GM21515 (cell line): ENCODE measurements around the gene SWAP70.

Source experiments
- ATAC-seq: cut with Tn5 transposase; IDR thresholded peaks from one replicate; pipeline ENCODE4 v1.9.1; 2021; ENCODE audit not compliant: unreplicated experiment

Gene SWAP70

GRCh38 chr11:9773524-9773923 lies 109.6 kb downstream of the SWAP70 start:
- ATAC-seq = no peak

DNA sequence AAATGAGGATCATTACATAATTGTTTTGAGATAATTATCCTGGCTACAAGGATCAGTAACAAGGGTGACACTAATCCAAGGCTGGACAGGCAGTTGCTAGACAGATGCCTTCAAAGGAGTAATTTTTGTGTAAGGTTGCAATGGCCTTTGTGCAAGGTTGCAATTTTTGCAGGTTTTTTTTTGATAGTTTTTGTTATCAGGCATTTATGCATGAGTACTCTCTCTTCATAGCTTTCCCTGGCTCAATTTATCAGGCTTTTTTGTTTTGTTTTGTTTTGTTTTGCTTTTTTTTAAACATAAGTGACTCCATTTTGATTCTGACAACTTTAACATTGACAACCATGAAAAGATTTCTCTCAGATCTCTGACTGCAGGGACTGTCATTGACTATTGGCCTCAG lies 110.2 kb downstream of the SWAP70 start:
- no peak for ATAC-seq

GRCh38 chr11:9774591-9775397 lies 110.9 kb downstream of the SWAP70 start:
- ATAC-seq = no peak

- no peak for ATAC-seq
Observed at GRCh38 chr11:9775398-9775779, 111.5 kb downstream of the SWAP70 start.

DNA sequence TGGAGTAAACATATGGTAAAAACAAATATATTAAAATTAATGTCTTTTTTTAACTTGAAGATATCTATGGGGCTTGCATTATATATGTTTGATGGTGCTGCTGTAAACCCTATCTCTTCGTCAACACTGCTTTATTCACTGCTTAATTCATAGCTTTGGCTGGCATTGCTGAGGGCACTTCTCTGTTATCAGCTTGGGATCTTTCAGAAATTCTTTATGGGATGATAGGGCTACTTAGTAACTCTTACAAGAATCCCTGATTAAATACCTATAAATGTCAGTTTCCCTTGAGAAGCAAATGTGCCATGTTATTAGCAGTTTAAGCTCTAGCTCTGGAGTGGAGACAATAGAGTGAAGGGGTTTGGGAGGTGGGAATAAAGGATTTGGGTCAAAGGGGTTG lies 112.3 kb downstream of the SWAP70 start:
- no peak for ATAC-seq

GRCh38 chr11:9777066-9777465 lies 113.2 kb downstream of the SWAP70 start:
- ATAC-seq = no peak

DNA sequence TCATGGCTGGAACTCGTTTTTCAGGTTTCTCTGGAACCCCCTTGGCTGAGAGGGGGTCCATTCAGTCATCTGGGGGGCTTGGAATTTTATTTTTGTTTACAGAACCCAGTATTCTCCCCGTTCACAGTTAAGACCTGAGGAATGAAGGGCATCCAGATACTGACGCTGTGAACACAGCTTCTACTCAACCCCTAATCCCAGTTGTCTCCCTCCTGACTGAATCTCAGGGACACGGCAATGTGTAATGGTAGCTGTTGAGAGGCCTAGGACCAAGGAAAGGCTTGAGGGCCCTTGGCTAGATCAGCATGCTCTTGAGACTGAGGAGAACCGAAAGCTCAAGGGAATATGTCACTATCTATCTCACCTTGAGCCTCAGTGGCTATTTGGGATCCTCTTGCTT lies 113.6 kb downstream of the SWAP70 start:
- ATAC-seq = no peak

DNA sequence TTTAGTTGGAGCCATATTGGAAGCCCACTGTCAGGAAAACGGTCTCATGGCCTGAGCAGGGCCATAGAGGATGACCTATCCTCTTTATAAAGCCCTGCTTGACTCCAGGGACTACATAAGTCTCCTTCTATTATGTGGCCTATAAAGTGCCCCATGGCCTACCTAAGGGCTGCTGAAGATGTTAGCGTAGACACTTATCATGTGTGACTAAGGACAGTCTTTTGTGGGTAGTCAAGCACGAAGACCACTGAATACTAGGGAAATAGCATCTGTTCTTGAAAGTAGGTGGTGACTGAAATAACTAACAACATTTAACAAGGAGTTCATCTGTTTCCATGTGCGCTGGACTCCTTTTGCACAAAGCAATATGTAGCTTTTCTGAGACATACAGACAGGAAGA lies 117.1 kb downstream of the SWAP70 start:
- no peak for ATAC-seq

GRCh38 chr11:9783986-9784385 lies 120.1 kb downstream of the SWAP70 start:
- ATAC-seq = no peak

- ATAC-seq = no peak
Observed at GRCh38 chr11:9784602-9785315, 120.9 kb downstream of the SWAP70 start.

GRCh38 chr11:9787260-9787659 lies 123.4 kb downstream of the SWAP70 start:
- no peak for ATAC-seq

DNA sequence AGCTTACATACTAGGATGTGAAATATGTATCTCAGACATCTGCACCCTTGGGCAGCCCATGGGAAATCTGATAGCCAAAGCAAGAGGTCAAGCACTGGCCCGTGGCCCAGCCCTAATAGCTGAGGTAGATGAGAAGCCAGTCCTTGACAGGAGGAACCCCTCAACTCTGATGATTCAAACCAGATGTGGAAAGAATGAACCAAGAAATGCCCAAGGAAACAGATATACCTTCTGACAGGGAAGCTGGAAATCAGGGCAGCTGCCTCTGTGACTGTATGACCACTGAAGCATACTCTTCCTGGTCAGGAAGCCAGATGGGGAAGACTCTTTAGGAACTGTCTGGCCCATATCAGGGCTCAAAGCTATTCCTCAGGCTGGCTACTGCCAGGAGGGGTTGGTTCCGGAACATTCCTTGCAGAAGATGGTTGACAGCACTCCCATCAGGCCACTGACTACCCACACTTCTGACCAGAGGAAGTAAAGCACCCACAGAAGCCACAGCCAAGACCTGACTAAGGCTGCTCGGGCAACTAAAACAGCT lies 124.2 kb downstream of the SWAP70 start:
- ATAC-seq = no peak

GRCh38 chr11:9789910-9790309 lies 126.0 kb downstream of the SWAP70 start:
- ATAC-seq = no peak

DNA sequence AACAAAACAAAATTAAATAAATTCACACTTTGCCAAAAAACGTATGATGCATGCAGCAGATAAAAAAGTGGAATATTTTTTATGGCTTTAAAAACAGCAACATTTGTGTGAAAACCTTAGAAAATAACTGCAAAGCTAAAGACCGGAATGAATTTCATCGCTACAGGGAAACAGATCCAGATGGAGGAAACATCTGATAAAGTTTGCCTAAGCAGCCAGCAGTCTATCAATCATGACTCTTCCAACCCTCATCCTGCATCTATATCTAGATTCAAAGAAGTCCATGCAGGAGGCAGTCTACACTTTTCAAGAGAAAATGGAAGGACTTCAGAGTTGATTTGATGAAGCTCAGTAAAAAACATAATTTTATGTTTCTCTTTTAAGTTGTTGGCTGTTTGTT lies 126.8 kb downstream of the SWAP70 start:
- ATAC-seq = no peak

DNA sequence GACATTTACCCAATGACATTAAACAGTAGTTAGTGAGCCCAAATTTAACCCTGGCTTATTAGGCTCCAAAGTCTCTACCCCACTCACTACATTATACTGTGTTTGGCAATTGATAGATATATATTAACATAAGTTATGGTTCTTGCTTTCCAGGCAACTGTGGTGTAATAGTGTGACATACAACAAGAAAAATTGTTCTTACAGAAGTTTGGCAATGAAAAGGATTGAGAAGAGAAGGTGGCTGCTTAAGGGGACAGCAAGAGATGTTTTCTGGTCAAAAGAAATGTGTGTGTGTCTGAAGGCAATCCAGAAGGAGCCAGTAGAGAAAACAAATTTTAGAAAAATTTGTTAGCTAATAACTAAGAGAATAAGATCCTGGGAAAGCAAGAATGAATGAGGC lies 132.4 kb downstream of the SWAP70 start:
- ATAC-seq = no peak

DNA sequence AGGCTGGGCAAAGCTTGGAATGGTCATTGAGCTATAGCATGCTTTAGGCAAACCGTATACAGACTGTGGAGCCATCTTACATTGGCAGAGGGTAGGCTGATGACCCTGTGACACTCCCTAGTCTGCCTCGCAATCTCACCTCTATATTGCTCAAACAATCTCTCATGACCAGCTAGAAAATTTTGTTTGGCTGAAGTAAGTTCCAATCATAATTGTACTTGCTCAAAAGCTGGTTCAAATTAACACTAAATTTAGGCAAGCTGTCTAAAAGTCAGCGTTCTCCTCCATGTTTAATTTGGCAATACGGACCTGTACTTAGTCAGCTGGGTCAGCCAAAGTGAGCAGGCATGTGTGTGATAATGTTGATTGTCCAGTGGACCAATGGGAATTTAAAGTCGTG lies 133.0 kb downstream of the SWAP70 start:
- ATAC-seq = no peak

DNA sequence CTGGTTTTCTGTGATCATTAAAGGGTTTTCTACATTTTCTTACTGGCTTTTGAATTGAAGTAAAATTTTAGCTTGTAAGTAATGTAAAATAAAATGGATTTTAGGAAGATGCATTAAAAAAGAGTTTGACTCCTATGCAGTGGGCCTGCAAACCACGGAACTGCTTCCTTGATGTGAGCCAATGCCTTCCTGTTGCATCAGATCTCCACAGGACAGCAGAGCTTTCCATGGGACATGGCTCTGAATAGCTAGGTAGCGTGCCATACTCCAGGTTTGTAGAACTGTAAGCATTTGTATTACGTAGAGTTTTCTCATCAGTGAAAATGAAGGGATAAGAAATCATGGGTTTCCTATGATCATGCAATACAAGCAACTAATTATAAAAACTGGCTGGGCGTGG lies 133.4 kb downstream of the SWAP70 start:
- ATAC-seq = no peak

- ATAC-seq = no peak
Observed at GRCh38 chr11:9799886-9800285, 136.0 kb downstream of the SWAP70 start.

- no peak for ATAC-seq
Observed at GRCh38 chr11:9802291-9802861, 138.5 kb downstream of the SWAP70 start.
